WTC11 (cell line): ENCODE results near the gene YY2.
"Not testable (repeated sequence)": the region's sequence is repeated elsewhere in the genome, so short reads cannot be mapped to it uniquely, and the experiment has no call there.

ENCODE experiments used
- CREB1 ChIP-seq: sonication (generic); formaldehyde crosslinking; IDR thresholded peaks from 2 replicates; pipeline ENCODE4 v1.8.0; 2023; ENCODE audit warnings: mild to moderate bottlenecking, missing genetic modification reagents
- CTCF ChIP-seq: fragments of 200-600 bp; IDR thresholded peaks from 2 replicates; pipeline ENCODE4 v1.8.0; 2022; ENCODE audit warnings: antibody characterized with exemption
- NR2C2 ChIP-seq: sonication (generic); formaldehyde crosslinking; IDR thresholded peaks from 2 replicates; pipeline ENCODE4 v1.8.0; 2022; ENCODE audit warnings: mild to moderate bottlenecking, missing genetic modification reagents

GRCh38 chrX:21820170-21820569 is 35.6 kb upstream of the YY2 start:
- TF ChIP-seq CTCF; CREB1 (CRISPR knock-in tag); NR2C2: not testable (repeated sequence)
